Measurements from ENCODE around the gene CBX1. TPM values are rescaled to one million over a fixed set of nuclear protein-coding genes. Genes with fewer than 3 reads are reported as not detected.
"Not testable (repeated sequence)": the region's sequence is repeated elsewhere in the genome, so short reads cannot be mapped to it uniquely, and the experiment has no call there.

The CBX1 gene
- total RNA-seq, 1 donor from 2014 or later = 91.1 TPM

- Mint-ChIP-seq H3K36me3 (ENCODE audit: low read depth, unreplicated experiment) (peaks cover 3% of the 10 kb centered on the region), H3K27ac (ENCODE audit: unreplicated experiment) (no peak overlapping the region), H3K4me1 (ENCODE audit: unreplicated experiment) (peaks cover 14% of the 10 kb centered on the region), H3K4me3 (ENCODE audit: unreplicated experiment) (no peak overlapping the region), H3K27me3 (ENCODE audit: unreplicated experiment) (peaks cover under 1% of the 10 kb centered on the region), H3K9me3 (ENCODE audit: unreplicated experiment) (no peaks in the 10 kb centered on the region)
- no peak for DNase-seq (ENCODE audit: low spot score)
- no peak for TF ChIP-seq CTCF (IDR thresholded peaks at IDR 0.05; ENCODE audit: unreplicated experiment)
Measured at GRCh38 chr17:48095611-48096010, 5.7 kb downstream of the CBX1 start.

- DNase-seq (ENCODE audit: low spot score) = no peak
- peaks cover 14% of the 10 kb centered on the region for H3K4me1 Mint-ChIP-seq (ENCODE audit: unreplicated experiment)
- H3K9me3 Mint-ChIP-seq (ENCODE audit: unreplicated experiment) = no peaks in the 10 kb centered on the region
- peak overlapping the region; percentile 57 for H3K27ac Mint-ChIP-seq (ENCODE audit: unreplicated experiment)
- no peaks in the 10 kb centered on the region for H3K27me3 Mint-ChIP-seq (ENCODE audit: unreplicated experiment)
- TF ChIP-seq CTCF (IDR thresholded peaks at IDR 0.05; ENCODE audit: unreplicated experiment) = no peak
- H3K36me3 Mint-ChIP-seq (ENCODE audit: low read depth, unreplicated experiment) = peaks cover 3% of the 10 kb centered on the region
- H3K4me3 Mint-ChIP-seq (ENCODE audit: unreplicated experiment) = no peak overlapping the region
Measured at GRCh38 chr17:48093341-48094045, 7.8 kb downstream of the CBX1 start.

- Mint-ChIP-seq H3K4me3 (ENCODE audit: unreplicated experiment) (no peak overlapping the region), H3K27me3 (ENCODE audit: unreplicated experiment) (no peaks in the 10 kb centered on the region), H3K36me3 (ENCODE audit: low read depth, unreplicated experiment) (no peaks in the 10 kb centered on the region), H3K27ac (ENCODE audit: unreplicated experiment) (no peak overlapping the region), H3K4me1 (ENCODE audit: unreplicated experiment) (no peaks in the 10 kb centered on the region), H3K9me3 (ENCODE audit: unreplicated experiment) (no peaks in the 10 kb centered on the region)
- no peak for DNase-seq (ENCODE audit: low spot score)
- no peak for TF ChIP-seq CTCF (IDR thresholded peaks at IDR 0.05; ENCODE audit: unreplicated experiment)
Measured at GRCh38 chr17:48084932-48085331, 16.3 kb downstream of the CBX1 start.

GRCh38 chr17:48081858-48082257, 19.4 kb downstream of the CBX1 start:
- DNase-seq (ENCODE audit: low spot score) = no peak
- Mint-ChIP-seq H3K4me3 (ENCODE audit: unreplicated experiment) (no peak overlapping the region), H3K27ac (ENCODE audit: unreplicated experiment) (no peak overlapping the region), H3K9me3 (ENCODE audit: unreplicated experiment) (no peaks in the 10 kb centered on the region), H3K27me3 (ENCODE audit: unreplicated experiment) (no peaks in the 10 kb centered on the region), H3K36me3 (ENCODE audit: low read depth, unreplicated experiment) (no peaks in the 10 kb centered on the region), H3K4me1 (ENCODE audit: unreplicated experiment) (no peaks in the 10 kb centered on the region)
- no peak for TF ChIP-seq CTCF (IDR thresholded peaks at IDR 0.05; ENCODE audit: unreplicated experiment)

GRCh38 chr17:48077152-48077551, 24.1 kb downstream of the CBX1 start:
- not testable (repeated sequence) for H3K36me3 Mint-ChIP-seq (ENCODE audit: low read depth, unreplicated experiment); H3K4me3 Mint-ChIP-seq (ENCODE audit: unreplicated experiment); DNase-seq (ENCODE audit: low spot score); H3K4me1 Mint-ChIP-seq (ENCODE audit: unreplicated experiment); H3K9me3 Mint-ChIP-seq (ENCODE audit: unreplicated experiment); H3K27ac Mint-ChIP-seq (ENCODE audit: unreplicated experiment); H3K27me3 Mint-ChIP-seq (ENCODE audit: unreplicated experiment)
